SU-DHL-6 (cell line): Measurements from ENCODE around the gene KRTAP9-1.

Source experiments
- H2AFZ ChIP-seq: fragments of 200-600 bp; sonication (generic); 2 replicates; pipeline ENCODE4 v1.6.1; 2014; ENCODE audit warnings: low read depth, mild to moderate bottlenecking, moderate library complexity, mixed read lengths, antibody characterized with exemption, low read length; ENCODE audit not compliant: severe bottlenecking
- H3F3A ChIP-seq: fragments of 200-600 bp; shearing (Covaris generic); 2 replicates; pipeline ENCODE4 v1.6.0; 2016; ENCODE audit warnings: antibody characterized with exemption, mild to moderate bottlenecking; ENCODE audit not compliant: insufficient read depth
- H3K27ac ChIP-seq: fragments of 200-600 bp; sonication (generic); 2 replicates; pipeline ENCODE4 v1.5.1; 2016; ENCODE audit warnings: low read depth, mild to moderate bottlenecking, low read length, moderate library complexity, mixed read lengths
- H3K27me3 ChIP-seq: fragments of 200-600 bp; sonication (generic), shearing (Covaris generic); 2 replicates; pipeline ENCODE4 v1.6.0; 2014; ENCODE audit warnings: mild to moderate bottlenecking, low read length
- H3K36me3 ChIP-seq: fragments of 200-600 bp; sonication (generic); 2 replicates; pipeline ENCODE4 v1.6.1; 2014; ENCODE audit warnings: mild to moderate bottlenecking, low read length, mixed read lengths
- H3K4me2 ChIP-seq: fragments of 300-600, 200-600 bp; shearing (Covaris generic), sonication (generic); 2 replicates; pipeline ENCODE4 v1.6.0; 2014; ENCODE audit warnings: low read length, low read depth, mild to moderate bottlenecking; ENCODE audit not compliant: poor library complexity, severe bottlenecking
- H3K4me3 ChIP-seq: fragments of 200-600 bp; sonication (generic); 2 replicates; pipeline ENCODE4 v1.5.1; 2014; ENCODE audit warnings: antibody characterized with exemption, low read length, mild to moderate bottlenecking, mixed read lengths; ENCODE audit not compliant: insufficient read depth, poor library complexity, severe bottlenecking
- H3K79me2 ChIP-seq: fragments of 200-600 bp; sonication (generic); 2 replicates; pipeline ENCODE4 v1.6.1; 2014; ENCODE audit warnings: mild to moderate bottlenecking, low read length, moderate library complexity; ENCODE audit not compliant: insufficient read depth
- H3K9ac ChIP-seq: fragments of 200-600 bp; sonication (generic); 2 replicates; pipeline ENCODE4 v1.7.0; 2014; ENCODE audit warnings: mild to moderate bottlenecking, low read length
- H3K9me2 ChIP-seq: fragments of 200-600 bp; sonication (generic); replicated peaks from 2 replicates; pipeline ENCODE4 v1.6.1; 2014; ENCODE audit warnings: low read length; ENCODE audit not compliant: insufficient read depth
- H3K9me3 ChIP-seq: fragments of 200-600 bp; sonication (generic); 2 replicates; pipeline ENCODE4 v1.6.1; 2014; ENCODE audit warnings: low read length, mixed read lengths; ENCODE audit not compliant: insufficient read depth
- H4K20me1 ChIP-seq: fragments of 200-600 bp; sonication (generic); 2 replicates; pipeline ENCODE4 v1.6.1; 2014; ENCODE audit warnings: low read depth, mild to moderate bottlenecking, antibody characterized with exemption, low read length, moderate library complexity, mixed read lengths
- EZH2phosphoT487 ChIP-seq: fragments of 200-600 bp; sonication (generic), shearing (Covaris generic); conservative IDR thresholded peaks from 2 replicates; pipeline ENCODE4 v1.6.1; 2018; ENCODE audit warnings: mild to moderate bottlenecking, antibody characterized with exemption, low read length, moderate library complexity, mixed read lengths
- TF ChIP-seq, protein P1 (sequence below): fragments of 200-600 bp; sonication (generic); IDR thresholded peaks from one replicate; pipeline ENCODE4 v1.5.1; 2017; ENCODE audit warnings: antibody characterized with exemption, mild to moderate bottlenecking, low read length, moderate library complexity; ENCODE audit not compliant: insufficient read depth, poor library complexity, severe bottlenecking

KRTAP9-1 gene

GRCh38 chr17:41177727-41178271 lies 11.9 kb upstream of the KRTAP9-1 start, which contains the start of gene KRTAP4-2:
KRTAP4-2 (minus strand) TSS chr17:41178221; CDS start chr17:41178164, 57 bp downstream.
- Histone ChIP-seq H3K4me2 (no peak within 1 kb of the TSS), H3F3A (no peaks in the 10 kb centered on the region), H3K36me3 (no peaks in the 10 kb centered on the region), H3K27ac (no peak within 1 kb of the TSS), H3K79me2 (no peaks in the 10 kb centered on the region), H3K9me3 (no peaks in the 10 kb centered on the region), H3K9ac (no peak within 1 kb of the TSS), H3K9me2 (no peaks in the 10 kb centered on the region), H4K20me1 (no peaks in the 10 kb centered on the region), H2AFZ (no peak within 1 kb of the TSS), H3K4me3 (no peak within 1 kb of the TSS), H3K27me3 (0 out of 2 replicates have a peak, but pooled peaks cover 3% of the 10 kb centered on the region)
- TF ChIP-seq, protein P1, sequence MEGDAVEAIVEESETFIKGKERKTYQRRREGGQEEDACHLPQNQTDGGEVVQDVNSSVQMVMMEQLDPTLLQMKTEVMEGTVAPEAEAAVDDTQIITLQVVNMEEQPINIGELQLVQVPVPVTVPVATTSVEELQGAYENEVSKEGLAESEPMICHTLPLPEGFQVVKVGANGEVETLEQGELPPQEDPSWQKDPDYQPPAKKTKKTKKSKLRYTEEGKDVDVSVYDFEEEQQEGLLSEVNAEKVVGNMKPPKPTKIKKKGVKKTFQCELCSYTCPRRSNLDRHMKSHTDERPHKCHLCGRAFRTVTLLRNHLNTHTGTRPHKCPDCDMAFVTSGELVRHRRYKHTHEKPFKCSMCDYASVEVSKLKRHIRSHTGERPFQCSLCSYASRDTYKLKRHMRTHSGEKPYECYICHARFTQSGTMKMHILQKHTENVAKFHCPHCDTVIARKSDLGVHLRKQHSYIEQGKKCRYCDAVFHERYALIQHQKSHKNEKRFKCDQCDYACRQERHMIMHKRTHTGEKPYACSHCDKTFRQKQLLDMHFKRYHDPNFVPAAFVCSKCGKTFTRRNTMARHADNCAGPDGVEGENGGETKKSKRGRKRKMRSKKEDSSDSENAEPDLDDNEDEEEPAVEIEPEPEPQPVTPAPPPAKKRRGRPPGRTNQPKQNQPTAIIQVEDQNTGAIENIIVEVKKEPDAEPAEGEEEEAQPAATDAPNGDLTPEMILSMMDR, result no peak
- TF ChIP-seq EZH2phosphoT487, result no peak

GRCh38 chr17:41178341-41178740 lies 11.3 kb upstream of the KRTAP9-1 start:
- H3K9me3 ChIP-seq, result no peaks in the 10 kb centered on the region
- H3K9ac ChIP-seq, result no peak overlapping the region
- no peaks in the 10 kb centered on the region for H3K36me3 ChIP-seq
- TF ChIP-seq, protein P1, result no peak
- no peak for TF ChIP-seq EZH2phosphoT487
- no peaks in the 10 kb centered on the region for H3F3A ChIP-seq
- H3K27me3 ChIP-seq, result 0 out of 2 replicates have a peak, but pooled peaks cover 3% of the 10 kb centered on the region
- no peaks in the 10 kb centered on the region for H3K79me2 ChIP-seq
- H3K4me2 ChIP-seq, result no peak overlapping the region
- no peaks in the 10 kb centered on the region for H4K20me1 ChIP-seq
- no peak overlapping the region for H3K4me3 ChIP-seq
- no peak overlapping the region for H3K27ac ChIP-seq
- no peak overlapping the region for H2AFZ ChIP-seq
- H3K9me2 ChIP-seq, result no peaks in the 10 kb centered on the region

GRCh38 chr17:41178843-41179616 lies 10.7 kb upstream of the KRTAP9-1 start:
- no peaks in the 10 kb centered on the region for H3K9me3 ChIP-seq
- TF ChIP-seq EZH2phosphoT487, result no peak
- TF ChIP-seq, protein P1, result no peak

More at GRCh38 chr17:41178843-41179616, 10.7 kb upstream of the KRTAP9-1 start:
- Histone ChIP-seq H3F3A (no peaks in the 10 kb centered on the region), H3K36me3 (no peaks in the 10 kb centered on the region), H3K9me2 (no peaks in the 10 kb centered on the region), H4K20me1 (no peaks in the 10 kb centered on the region), H3K4me2 (no peak overlapping the region), H3K27me3 (0 out of 2 replicates have a peak, but pooled peaks cover 3% of the 10 kb centered on the region), H3K4me3 (no peak overlapping the region), H2AFZ (no peak overlapping the region), H3K27ac (no peak overlapping the region), H3K79me2 (no peaks in the 10 kb centered on the region), H3K9ac (no peak overlapping the region)
